ENCODE results near the gene PIK3R2. TPM values are rescaled to one million over a fixed set of nuclear protein-coding genes. Genes with fewer than 3 reads are reported as not detected.

Gene PIK3R2
- polyA plus RNA-seq, 1 donor (not counting 4 experiments of a cell fraction or from before 2014, with no cell fraction given) = 13.9 TPM

- FAIRE-seq (no peak), DNase-seq (ENCODE audit: low read depth, low spot score) (no peak)
- Histone ChIP-seq H3K9me3 (ENCODE audit: control insufficient read depth, low read depth, low read length) (no peaks in the 10 kb centered on the region), H3K27ac (ENCODE audit: control insufficient read depth, insufficient read depth, low read length) (no peak overlapping the region), H4K20me1 (ENCODE audit: control insufficient read depth, extremely low read depth, insufficient read depth, low read length) (no peaks in the 10 kb centered on the region), H3K27me3 (ENCODE audit: control insufficient read depth, extremely low read depth, insufficient read depth, low read length) (no peaks in the 10 kb centered on the region), H3K4me3 (ENCODE audit: control insufficient read depth in 2 of 3, extremely low read depth in 1 of 3, insufficient read depth in 2 of 3, low read depth in 1 of 3, low read length in 3 of 3) (no peak overlapping the region), H3K9me1 (ENCODE audit: control insufficient read depth, extremely low read depth, insufficient read depth, low read length) (no peaks in the 10 kb centered on the region), H2AFZ (ENCODE audit: control insufficient read depth, low read length) (no peak overlapping the region), H3K9ac (ENCODE audit: control insufficient read depth, extremely low read depth, insufficient read depth, low read length) (no peak overlapping the region), H3K4me2 (ENCODE audit: control insufficient read depth, extremely low read depth, insufficient read depth, low read depth, low read length) (no peak overlapping the region), H3K4me1 (ENCODE audit: control insufficient read depth, extremely low read depth, insufficient read depth, low read length) (peaks cover 10% of the 10 kb centered on the region), H3K36me3 (ENCODE audit: control insufficient read depth in 2 of 2, extremely low read depth in 1 of 2, insufficient read depth in 2 of 2, low read length in 2 of 2) (peaks cover 0 to 3% of the 10 kb centered on the region in 2 experiments), H3K79me2 (ENCODE audit: control insufficient read depth, insufficient read depth, low read length) (no peaks in the 10 kb centered on the region)
- dilution Hi-C loops (cut with MboI; ENCODE audit: extremely low pct_ligation_motif_present, low sequenced_read_pairs) = no loop called here
- TF ChIP-seq CTCF (optimal IDR thresholded peaks at IDR 0.05 in 1 of 3, IDR thresholded peaks at IDR 0.05 in 1 of 3, conservative IDR thresholded peaks at IDR 0.05 in 1 of 3; ENCODE audit: extremely low read depth in 1 of 3, insufficient read depth in 2 of 3, low read length in 3 of 3) (no peak), EZH2 (IDR thresholded peaks at IDR 0.05; ENCODE audit: low read length) (no peak)
Observed at GRCh38 chr19:18121166-18121565, 31.8 kb upstream of the PIK3R2 start.

- DNase-seq (ENCODE audit: low read depth, low spot score) (no peak), FAIRE-seq (no peak)
- H3K4me2 ChIP-seq (ENCODE audit: control insufficient read depth, extremely low read depth, insufficient read depth, low read depth, low read length) = no peak overlapping the region
- no peaks in the 10 kb centered on the region for H3K79me2 ChIP-seq (ENCODE audit: control insufficient read depth, insufficient read depth, low read length)
- no peak overlapping the region for H2AFZ ChIP-seq (ENCODE audit: control insufficient read depth, low read length)
- no peak overlapping the region for H3K4me3 ChIP-seq (ENCODE audit: control insufficient read depth in 2 of 3, extremely low read depth in 1 of 3, insufficient read depth in 2 of 3, low read depth in 1 of 3, low read length in 3 of 3)
- H3K9me1 ChIP-seq (ENCODE audit: control insufficient read depth, extremely low read depth, insufficient read depth, low read length) = no peaks in the 10 kb centered on the region
- no peak overlapping the region for H3K27ac ChIP-seq (ENCODE audit: control insufficient read depth, insufficient read depth, low read length)
- dilution Hi-C loops (cut with MboI; ENCODE audit: extremely low pct_ligation_motif_present, low sequenced_read_pairs) = no loop called here
- H3K27me3 ChIP-seq (ENCODE audit: control insufficient read depth, extremely low read depth, insufficient read depth, low read length) = no peaks in the 10 kb centered on the region
- no peaks in the 10 kb centered on the region for H4K20me1 ChIP-seq (ENCODE audit: control insufficient read depth, extremely low read depth, insufficient read depth, low read length)
- no peak overlapping the region for H3K9ac ChIP-seq (ENCODE audit: control insufficient read depth, extremely low read depth, insufficient read depth, low read length)
- TF ChIP-seq CTCF (optimal IDR thresholded peaks at IDR 0.05 in 1 of 3, IDR thresholded peaks at IDR 0.05 in 1 of 3, conservative IDR thresholded peaks at IDR 0.05 in 1 of 3; ENCODE audit: extremely low read depth in 1 of 3, insufficient read depth in 2 of 3, low read length in 3 of 3) = no peak
- TF ChIP-seq EZH2 (IDR thresholded peaks at IDR 0.05; ENCODE audit: low read length) = no peak
- peaks cover 10% of the 10 kb centered on the region for H3K4me1 ChIP-seq (ENCODE audit: control insufficient read depth, extremely low read depth, insufficient read depth, low read length)
- no peaks in the 10 kb centered on the region for H3K9me3 ChIP-seq (ENCODE audit: control insufficient read depth, low read depth, low read length)
- peaks cover 0 to 3% of the 10 kb centered on the region in 2 experiments for H3K36me3 ChIP-seq (ENCODE audit: control insufficient read depth in 2 of 2, extremely low read depth in 1 of 2, insufficient read depth in 2 of 2, low read length in 2 of 2)
Observed at GRCh38 chr19:18122424-18122823, 30.5 kb upstream of the PIK3R2 start.

Measured in keratinocyte (primary cell).